ENCODE results near the gene CHFR. TPM values are rescaled to one million over a fixed set of nuclear protein-coding genes. Genes with fewer than 3 reads are reported as not detected.
"Not testable (repeated sequence)": the region's sequence is repeated elsewhere in the genome, so short reads cannot be mapped to it uniquely, and the experiment has no call there.

The CHFR gene
- total and polyA plus RNA-seq, 3 donors from 2014 or later: 62.2 to 100 (median 89.6) TPM

- H3K4me3 ChIP-seq: no peak overlapping the region
- WGBS, 2 donors: 51 to 52% methylated on average over 13 to 27 of the region's 27 CpGs
Measured at GRCh38 chr12:132837693-132838409, 49.6 kb downstream of the CHFR start.

GRCh38 chr12:132836795-132837331 lies 50.5 kb downstream of the CHFR start:
- no peak overlapping the region for H3K27ac ChIP-seq

More at GRCh38 chr12:132837693-132838409, 49.6 kb downstream of the CHFR start:
- intact Hi-C loops (cut with DNase I; ENCODE audit: low total_unique reads): no loop called here
- Histone ChIP-seq H3K9me3 (no peaks in the 10 kb centered on the region), H3K36me3 (ENCODE audit: low read depth, missing control alignments) (no peaks in the 10 kb centered on the region), H3K4me1 (peaks cover 14% of the 10 kb centered on the region), H3K27me3 (no peaks in the 10 kb centered on the region), H3K27ac (peak overlapping the region in 1 of 2 donors; percentile 1)
- DNase-seq: no peak
- TF ChIP-seq CTCF (IDR thresholded peaks at IDR 0.05): no peak
- TF ChIP-seq POLR2A (IDR thresholded peaks at IDR 0.05): no peak

DNA sequence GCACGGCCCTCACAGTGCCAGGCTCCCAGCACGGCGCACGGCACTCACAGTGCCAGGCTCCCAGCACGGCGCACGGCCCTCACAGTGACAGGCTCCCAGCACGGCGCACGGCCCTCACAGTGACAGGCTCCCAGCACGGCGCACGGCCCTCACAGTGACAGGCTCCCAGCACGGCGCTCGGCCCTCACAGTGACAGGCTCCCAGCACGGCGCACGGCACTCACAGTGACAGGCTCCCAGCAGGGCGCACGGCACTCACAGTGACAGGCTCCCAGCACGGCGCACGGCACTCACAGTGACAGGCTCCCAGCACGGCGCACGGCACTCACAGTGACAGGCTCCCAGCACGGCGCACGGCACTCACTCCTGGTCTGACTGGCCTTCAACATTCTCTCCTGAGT lies 51.2 kb downstream of the CHFR start:
- H3K9me3 ChIP-seq; H3K36me3 ChIP-seq (ENCODE audit: low read depth, missing control alignments); DNase-seq; H3K4me3 ChIP-seq; intact Hi-C loops (cut with DNase I; ENCODE audit: low total_unique reads); H3K27me3 ChIP-seq; H3K27ac ChIP-seq: not testable (repeated sequence)
- 92 to 95% methylated on average over 4 to 21 of the region's 30 CpGs for WGBS, 2 donors
- peaks cover 14% of the 10 kb centered on the region for H3K4me1 ChIP-seq

More at GRCh38 chr12:132836795-132837331, 50.5 kb downstream of the CHFR start:
- 68 to 78% methylated on average over 5 of the region's 5 CpGs for WGBS, 2 donors
- no peak for TF ChIP-seq POLR2A (IDR thresholded peaks at IDR 0.05)
- no peak for TF ChIP-seq CTCF (IDR thresholded peaks at IDR 0.05)
- Histone ChIP-seq H3K4me3 (no peak overlapping the region), H3K27me3 (no peaks in the 10 kb centered on the region), H3K4me1 (peaks cover 14% of the 10 kb centered on the region), H3K9me3 (no peaks in the 10 kb centered on the region), H3K36me3 (ENCODE audit: low read depth, missing control alignments) (no peaks in the 10 kb centered on the region)
- intact Hi-C loops (cut with DNase I; ENCODE audit: low total_unique reads): no loop called here
- DNase-seq: no peak

DNA sequence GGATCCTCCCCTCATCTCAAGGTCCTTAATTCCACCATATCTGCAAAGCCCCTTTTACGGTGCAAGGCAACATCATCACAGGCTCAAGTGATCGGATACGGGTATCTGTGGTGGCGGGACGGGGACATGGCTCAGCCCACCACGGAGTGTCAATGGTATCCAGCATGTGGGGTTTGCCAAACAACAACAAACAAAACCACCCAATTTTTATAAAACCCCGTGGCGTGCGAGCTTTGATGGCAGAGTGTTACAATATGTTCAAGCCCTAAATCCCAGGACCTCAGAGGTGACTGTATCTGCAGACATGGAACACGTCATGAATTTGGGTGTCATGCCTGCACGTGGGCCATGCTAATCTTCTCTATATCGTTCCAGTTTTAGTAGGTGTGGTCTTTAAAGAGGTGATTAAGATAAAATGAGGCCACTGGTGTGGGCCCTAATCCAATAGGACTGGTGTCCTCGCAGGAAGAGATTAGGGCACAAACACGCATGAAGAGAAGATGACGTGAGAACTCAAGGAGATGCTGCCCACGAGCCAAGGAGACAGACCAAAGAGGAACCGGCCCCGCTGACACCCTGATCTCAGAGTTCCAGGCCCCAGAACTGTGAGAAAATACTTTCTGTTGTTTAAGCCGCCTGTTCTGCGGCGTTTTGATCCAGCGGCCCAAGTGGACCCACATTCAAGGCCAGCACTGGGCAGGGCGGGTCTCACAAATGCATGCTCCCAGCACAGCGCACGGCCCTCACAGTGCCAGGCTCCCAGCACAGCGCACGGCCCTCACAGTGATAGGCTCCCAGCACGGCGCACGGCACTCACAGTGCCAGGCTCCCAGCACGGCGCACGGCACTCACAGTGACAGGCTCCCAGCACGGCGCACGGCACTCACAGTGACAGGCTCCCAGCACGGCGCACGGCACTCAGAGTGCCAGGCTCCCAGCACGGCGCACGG lies 52.1 kb downstream of the CHFR start:
- no peaks in the 10 kb centered on the region for H3K9me3 ChIP-seq
- H3K27ac ChIP-seq: no peak overlapping the region
- no peaks in the 10 kb centered on the region for H3K27me3 ChIP-seq
- no peaks in the 10 kb centered on the region for H3K36me3 ChIP-seq (ENCODE audit: low read depth, missing control alignments)
- intact Hi-C loops (cut with DNase I; ENCODE audit: low total_unique reads): no loop called here
- 91 to 92% methylated on average over 21 to 42 of the region's 42 CpGs for WGBS, 2 donors
- H3K4me3 ChIP-seq: no peak overlapping the region
- DNase-seq: no peak
- no peak for TF ChIP-seq CTCF (IDR thresholded peaks at IDR 0.05)
- TF ChIP-seq POLR2A (IDR thresholded peaks at IDR 0.05): no peak
- H3K4me1 ChIP-seq: peaks cover 14% of the 10 kb centered on the region

GRCh38 chr12:132834181-132834711 lies 53.2 kb downstream of the CHFR start:
- no peak for DNase-seq
- Histone ChIP-seq H3K27ac (no peak overlapping the region), H3K4me3 (no peak overlapping the region), H3K36me3 (ENCODE audit: low read depth, missing control alignments) (no peaks in the 10 kb centered on the region), H3K27me3 (no peaks in the 10 kb centered on the region), H3K4me1 (peaks cover 14% of the 10 kb centered on the region), H3K9me3 (no peaks in the 10 kb centered on the region)
- TF ChIP-seq POLR2A (IDR thresholded peaks at IDR 0.05) (no peak), CTCF (IDR thresholded peaks at IDR 0.05) (no peak)
- intact Hi-C loops (cut with DNase I; ENCODE audit: low total_unique reads): no loop called here
- 80 to 86% methylated on average over 4 to 5 of the region's 5 CpGs for WGBS, 2 donors

Data from testis (tissue), 3 donors.